Measurements from ENCODE around the gene GRID2.

- TF ChIP-seq, protein P1, sequence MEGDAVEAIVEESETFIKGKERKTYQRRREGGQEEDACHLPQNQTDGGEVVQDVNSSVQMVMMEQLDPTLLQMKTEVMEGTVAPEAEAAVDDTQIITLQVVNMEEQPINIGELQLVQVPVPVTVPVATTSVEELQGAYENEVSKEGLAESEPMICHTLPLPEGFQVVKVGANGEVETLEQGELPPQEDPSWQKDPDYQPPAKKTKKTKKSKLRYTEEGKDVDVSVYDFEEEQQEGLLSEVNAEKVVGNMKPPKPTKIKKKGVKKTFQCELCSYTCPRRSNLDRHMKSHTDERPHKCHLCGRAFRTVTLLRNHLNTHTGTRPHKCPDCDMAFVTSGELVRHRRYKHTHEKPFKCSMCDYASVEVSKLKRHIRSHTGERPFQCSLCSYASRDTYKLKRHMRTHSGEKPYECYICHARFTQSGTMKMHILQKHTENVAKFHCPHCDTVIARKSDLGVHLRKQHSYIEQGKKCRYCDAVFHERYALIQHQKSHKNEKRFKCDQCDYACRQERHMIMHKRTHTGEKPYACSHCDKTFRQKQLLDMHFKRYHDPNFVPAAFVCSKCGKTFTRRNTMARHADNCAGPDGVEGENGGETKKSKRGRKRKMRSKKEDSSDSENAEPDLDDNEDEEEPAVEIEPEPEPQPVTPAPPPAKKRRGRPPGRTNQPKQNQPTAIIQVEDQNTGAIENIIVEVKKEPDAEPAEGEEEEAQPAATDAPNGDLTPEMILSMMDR (conservative IDR thresholded peaks at IDR 0.05; ENCODE audit: low read depth, low read length), result no peak
- no peak for TF ChIP-seq EZH2 (IDR thresholded peaks at IDR 0.05; ENCODE audit: low read length, unreplicated experiment)
Observed at GRCh38 chr4:92970996-92971395, 667.2 kb downstream of the GRID2 start.
